ENCODE results near the gene DPPA4. TPM values are rescaled to one million over a fixed set of nuclear protein-coding genes. Genes with fewer than 3 reads are reported as not detected.

Gene DPPA4
- total RNA-seq, 2 donors from 2014 or later, result not detected

GRCh38 chr3:109334572-109334971 lies 2.8 kb downstream of the DPPA4 start:
- H3K27ac ChIP-seq, result no peak overlapping the region
- H3K27me3 ChIP-seq, result peaks cover 0 to 5% of the 10 kb centered on the region in 2 donors
- DNase-seq (ENCODE audit: low spot score), result no peak
- no peak overlapping the region for H3K4me3 ChIP-seq
- TF ChIP-seq, protein P1, sequence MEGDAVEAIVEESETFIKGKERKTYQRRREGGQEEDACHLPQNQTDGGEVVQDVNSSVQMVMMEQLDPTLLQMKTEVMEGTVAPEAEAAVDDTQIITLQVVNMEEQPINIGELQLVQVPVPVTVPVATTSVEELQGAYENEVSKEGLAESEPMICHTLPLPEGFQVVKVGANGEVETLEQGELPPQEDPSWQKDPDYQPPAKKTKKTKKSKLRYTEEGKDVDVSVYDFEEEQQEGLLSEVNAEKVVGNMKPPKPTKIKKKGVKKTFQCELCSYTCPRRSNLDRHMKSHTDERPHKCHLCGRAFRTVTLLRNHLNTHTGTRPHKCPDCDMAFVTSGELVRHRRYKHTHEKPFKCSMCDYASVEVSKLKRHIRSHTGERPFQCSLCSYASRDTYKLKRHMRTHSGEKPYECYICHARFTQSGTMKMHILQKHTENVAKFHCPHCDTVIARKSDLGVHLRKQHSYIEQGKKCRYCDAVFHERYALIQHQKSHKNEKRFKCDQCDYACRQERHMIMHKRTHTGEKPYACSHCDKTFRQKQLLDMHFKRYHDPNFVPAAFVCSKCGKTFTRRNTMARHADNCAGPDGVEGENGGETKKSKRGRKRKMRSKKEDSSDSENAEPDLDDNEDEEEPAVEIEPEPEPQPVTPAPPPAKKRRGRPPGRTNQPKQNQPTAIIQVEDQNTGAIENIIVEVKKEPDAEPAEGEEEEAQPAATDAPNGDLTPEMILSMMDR (IDR thresholded peaks at IDR 0.05), result no peak
- no peaks in the 10 kb centered on the region for H3K4me1 ChIP-seq
- H3K9me3 ChIP-seq, result no peaks in the 10 kb centered on the region
- H3K36me3 ChIP-seq, result no peaks in the 10 kb centered on the region

DNA sequence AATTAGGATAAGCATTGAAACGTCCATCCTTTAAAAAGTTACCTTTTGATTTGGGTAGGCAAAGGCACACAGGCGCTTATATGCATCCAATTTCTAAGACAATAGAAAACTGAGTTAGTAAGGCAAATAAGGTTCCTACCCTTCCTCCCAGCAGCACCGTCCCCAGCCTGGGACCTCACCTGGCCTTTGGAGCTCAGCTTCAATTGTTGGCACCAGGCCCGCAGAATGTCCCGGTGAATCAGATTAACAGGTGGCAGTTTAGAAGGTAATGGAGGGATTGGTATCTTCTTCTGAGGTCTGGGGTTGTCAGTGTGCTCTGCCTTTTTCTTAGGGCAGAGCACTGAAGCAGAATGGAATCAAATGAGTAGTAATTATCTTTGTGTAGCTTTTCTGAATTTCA lies 5.7 kb downstream of the DPPA4 start:
- no peaks in the 10 kb centered on the region for H3K4me1 ChIP-seq
- no peaks in the 10 kb centered on the region for H3K36me3 ChIP-seq
- no peaks in the 10 kb centered on the region for H3K9me3 ChIP-seq
- H3K27ac ChIP-seq, result no peak overlapping the region
- TF ChIP-seq, protein P1 (IDR thresholded peaks at IDR 0.05), result no peak
- no peak for DNase-seq (ENCODE audit: low spot score)
- no peak overlapping the region for H3K4me3 ChIP-seq
- no peaks in the 10 kb centered on the region for H3K27me3 ChIP-seq

GRCh38 chr3:109330405-109330804 lies 6.9 kb downstream of the DPPA4 start:
- no peaks in the 10 kb centered on the region for H3K4me1 ChIP-seq
- DNase-seq (ENCODE audit: low spot score), result no peak
- H3K36me3 ChIP-seq, result no peaks in the 10 kb centered on the region
- TF ChIP-seq, protein P1 (IDR thresholded peaks at IDR 0.05), result no peak
- no peak overlapping the region for H3K4me3 ChIP-seq
- H3K9me3 ChIP-seq, result no peaks in the 10 kb centered on the region
- no peaks in the 10 kb centered on the region for H3K27me3 ChIP-seq
- H3K27ac ChIP-seq, result no peak overlapping the region

DNA sequence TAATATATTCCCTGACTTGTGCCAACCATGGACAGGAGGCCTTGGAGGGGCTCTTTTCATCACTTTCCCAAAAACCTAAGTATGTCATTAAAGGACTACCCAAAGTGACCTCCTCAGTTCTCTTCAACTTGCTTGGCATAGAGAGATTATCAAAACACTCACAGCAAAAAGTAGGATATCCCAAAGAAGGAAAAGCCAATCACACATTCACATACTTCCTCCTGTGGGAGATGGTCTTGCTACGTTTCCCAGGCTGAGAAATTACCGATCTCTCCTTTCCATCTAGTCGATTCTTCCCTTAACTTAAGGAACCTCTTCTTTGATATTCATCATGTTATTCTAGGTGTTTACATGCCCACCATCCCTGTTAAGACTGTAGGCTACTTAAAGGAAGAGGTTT lies 9.1 kb downstream of the DPPA4 start:
- TF ChIP-seq, protein P1 (IDR thresholded peaks at IDR 0.05), result no peak
- Histone ChIP-seq H3K27ac (no peak overlapping the region), H3K4me3 (no peak overlapping the region), H3K27me3 (no peaks in the 10 kb centered on the region), H3K36me3 (no peaks in the 10 kb centered on the region), H3K9me3 (no peaks in the 10 kb centered on the region), H3K4me1 (no peaks in the 10 kb centered on the region)
- DNase-seq (ENCODE audit: low spot score), result no peak

GRCh38 chr3:109325657-109326056 lies 11.7 kb downstream of the DPPA4 start:
- no peaks in the 10 kb centered on the region for H3K9me3 ChIP-seq
- no peaks in the 10 kb centered on the region for H3K27me3 ChIP-seq
- no peaks in the 10 kb centered on the region for H3K36me3 ChIP-seq
- no peak overlapping the region for H3K4me3 ChIP-seq
- no peaks in the 10 kb centered on the region for H3K4me1 ChIP-seq
- DNase-seq (ENCODE audit: low spot score), result no peak
- TF ChIP-seq, protein P1 (IDR thresholded peaks at IDR 0.05), result no peak
- no peak overlapping the region for H3K27ac ChIP-seq

- Histone ChIP-seq H3K4me3 (no peak overlapping the region), H3K36me3 (no peaks in the 10 kb centered on the region), H3K4me1 (no peaks in the 10 kb centered on the region), H3K27me3 (no peaks in the 10 kb centered on the region), H3K9me3 (no peaks in the 10 kb centered on the region), H3K27ac (no peak overlapping the region)
- TF ChIP-seq, protein P1 (IDR thresholded peaks at IDR 0.05), result no peak
- DNase-seq (ENCODE audit: low spot score), result no peak
Measured at GRCh38 chr3:109325109-109325508, 12.2 kb downstream of the DPPA4 start.
